Sciatic nerve (tissue), 1 donor: ENCODE measurements around the gene SMG1. TPM values are rescaled to one million over a fixed set of nuclear protein-coding genes. Genes with fewer than 3 reads are reported as not detected.

Experiments used
- total RNA-seq: library from RNA; stranded (reverse); fragmentation: NEBNext Ultra II Directional; extraction: Animal tissue kit (Norgen Biotek cat#: 25700); gene quantifications from one replicate; pipeline ENCODE4 v1.2.1, GENCODE V29; 2021
- donor health status: DM: no; HTN: no; CAD: no.

SMG1 gene
- total RNA-seq, 1 donor from 2014 or later = 124 TPM

Other genes with a start within 250 kb of the SMG1 start
- gene RPS15A, start 136.1 kb downstream of the SMG1 start, total RNA-seq = 1,000 TPM
- gene ARL6IP1, start 124.9 kb downstream of the SMG1 start, total RNA-seq = 103 TPM
- 9.6 TPM for gene TMC7, start 57.5 kb upstream of the SMG1 start, total RNA-seq
- gene COQ7, start 141.2 kb upstream of the SMG1 start, total RNA-seq = 27.5 TPM
- 57.6 TPM for gene ITPRIPL2, start 187.6 kb upstream of the SMG1 start, total RNA-seq
- 8.2 TPM for gene SYT17, start 241.8 kb upstream of the SMG1 start, total RNA-seq